ENCODE measurements around the gene PDCL2.

Gene PDCL2

GRCh38 chr4:55592014-55592413, at the start of gene PDCL2:
Gene PDCL2, minus strand, starts transcription at chr4:55592245. Its CDS starts 136 bp downstream, at chr4:55592109.
- no peak within 1 kb of the TSS for H3K4me3 ChIP-seq (ENCODE audit: low read length)
- no peak for DNase-seq (ENCODE audit: low read depth)
- TF ChIP-seq CTCF (IDR thresholded peaks at IDR 0.05; ENCODE audit: insufficient read depth, low read depth, low read length, missing control alignments), result no peak

- DNase-seq (ENCODE audit: low read depth), result no peak
- no peak overlapping the region for H3K4me3 ChIP-seq (ENCODE audit: low read length)
- TF ChIP-seq CTCF (IDR thresholded peaks at IDR 0.05; ENCODE audit: insufficient read depth, low read depth, low read length, missing control alignments), result no peak
Observed at GRCh38 chr4:55637272-55637820, 45.3 kb upstream of the PDCL2 start.

GRCh38 chr4:55636656-55636999, 44.6 kb upstream of the PDCL2 start:
- no peak for TF ChIP-seq CTCF (IDR thresholded peaks at IDR 0.05; ENCODE audit: insufficient read depth, low read depth, low read length, missing control alignments)
- H3K4me3 ChIP-seq (ENCODE audit: low read length), result peak overlapping the region; percentile 59
- no peak for DNase-seq (ENCODE audit: low read depth)

- H3K4me3 ChIP-seq (ENCODE audit: low read length), result peak within 1 kb of the TSS; percentile 59
- peak; percentile 68 for DNase-seq (ENCODE audit: low read depth)
- no peak for TF ChIP-seq CTCF (IDR thresholded peaks at IDR 0.05; ENCODE audit: insufficient read depth, low read depth, low read length, missing control alignments)
Observed at GRCh38 chr4:55635741-55636655, 44.0 kb upstream of the PDCL2 start, which contains the start of gene NMU. Gene NMU, minus strand, starts transcription at chr4:55636298. Its CDS starts 106 bp downstream, at chr4:55636192.

GRCh38 chr4:55635282-55635681, 43.2 kb upstream of the PDCL2 start:
- peak overlapping the region; percentile 59 for H3K4me3 ChIP-seq (ENCODE audit: low read length)
- no peak for TF ChIP-seq CTCF (IDR thresholded peaks at IDR 0.05; ENCODE audit: insufficient read depth, low read depth, low read length, missing control alignments)
- DNase-seq (ENCODE audit: low read depth), result no peak

- peak overlapping the region; percentile 59 for H3K4me3 ChIP-seq (ENCODE audit: low read length)
- TF ChIP-seq CTCF (IDR thresholded peaks at IDR 0.05; ENCODE audit: insufficient read depth, low read depth, low read length, missing control alignments), result no peak
- DNase-seq (ENCODE audit: low read depth), result no peak
Observed at GRCh38 chr4:55634417-55635128, 42.5 kb upstream of the PDCL2 start.
